ENCODE results near the gene PDYN. TPM values are rescaled to one million over a fixed set of nuclear protein-coding genes. Genes with fewer than 3 reads are reported as not detected.

Gene PDYN
- total and polyA plus RNA-seq, 10 of the 15 experiments (the other 5 are each of a cell fraction or from before 2014, with no cell fraction given): not detected

DNA sequence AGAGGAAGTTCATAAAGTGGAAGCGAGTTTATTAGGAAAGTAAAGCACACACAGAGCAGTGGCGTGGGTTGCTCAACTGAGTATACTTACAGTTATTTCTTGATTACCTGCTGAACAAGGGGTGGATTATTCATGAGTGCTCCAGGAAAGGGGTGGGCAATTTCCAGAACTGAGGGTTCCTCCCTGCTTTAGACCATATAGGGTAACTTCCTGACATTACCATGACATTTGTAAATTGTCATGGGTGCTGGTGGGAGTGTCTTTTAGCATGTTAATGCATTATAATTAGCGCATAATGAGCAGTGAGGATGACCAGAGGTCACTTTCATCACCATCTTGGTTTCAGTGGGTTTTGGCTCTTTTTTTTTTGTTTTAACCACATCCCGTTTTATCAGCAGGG, 29.8 kb downstream of the PDYN start:
- TF ChIP-seq SRF (IDR thresholded peaks at IDR 0.05; ENCODE audit: low read depth in 2 of 2, low read length in 2 of 2): peak in 1 of 2 experiments; percentile 63; a peak in 1 of 4 replicates
- TF ChIP-seq HDAC6 (IDR thresholded peaks at IDR 0.05; ENCODE audit: unreplicated experiment): no peak
- peak; percentile 23; the same call in 1 of the 2 replicates for TF ChIP-seq RUNX3 (IDR thresholded peaks at IDR 0.05; ENCODE audit: low read length)

DNA sequence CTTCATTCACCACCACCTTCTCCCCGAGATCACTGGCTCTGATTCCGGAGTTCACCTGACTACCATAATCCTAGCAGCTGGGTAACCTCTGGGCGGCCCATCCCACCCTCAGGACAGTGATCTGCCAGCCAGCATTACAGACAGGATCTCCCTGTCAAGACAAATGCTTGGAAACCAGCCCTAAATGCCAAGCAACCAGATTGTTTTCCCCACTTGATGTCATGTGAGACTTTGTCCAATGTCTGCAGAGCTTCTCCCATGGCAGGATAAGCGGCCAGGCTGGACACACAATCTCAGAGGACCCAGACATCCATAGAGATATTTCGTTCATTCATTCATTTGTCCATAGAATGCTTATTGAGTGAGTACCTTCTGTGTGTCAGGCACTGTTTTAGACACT, 32.5 kb downstream of the PDYN start:
- BruUV-seq (replicated peaks): no TSS peak
- DNase-seq (ENCODE audit: low read depth, low spot score): no peak
- Histone ChIP-seq H3K4me2 (ENCODE audit: control insufficient read depth, insufficient read depth) (no peak overlapping the region), H3K4me3 (no peak overlapping the region), H2AFZ (ENCODE audit: control insufficient read depth, low read depth, low read length) (no peak overlapping the region), H3K79me2 (ENCODE audit: control insufficient read depth, insufficient read depth, low read length) (no peaks in the 10 kb centered on the region), H3K27me3 (replicated peaks in 1 of 2; ENCODE audit: control insufficient read depth in 2 of 2, insufficient read depth in 2 of 2, low read length in 1 of 2) (peaks cover 0 to 3% of the 10 kb centered on the region in 2 experiments; a peak in 2 of 4 replicates), H3K4me1 (ENCODE audit: control insufficient read depth, insufficient read depth, low read length) (no peaks in the 10 kb centered on the region; the same call in 1 of the 2 replicates), H3K9me3 (replicated peaks; ENCODE audit: control insufficient read depth, insufficient read depth, low read length) (no peaks in the 10 kb centered on the region; the same call in 2 of the 3 replicates), H3K9ac (ENCODE audit: control insufficient read depth, insufficient read depth, low read length) (no peak overlapping the region), H3K27ac (ENCODE audit: control insufficient read depth, insufficient read depth) (no peak overlapping the region), H4K20me1 (ENCODE audit: control insufficient read depth, insufficient read depth) (no peaks in the 10 kb centered on the region), H3K36me3 (ENCODE audit: control insufficient read depth in 2 of 2, insufficient read depth in 2 of 2, low read length in 1 of 2) (no peaks in the 10 kb centered on the region)
- RAD21 ChIA-PET (ENCODE audit: unreplicated experiment): no interaction called here
- 14% methylated on average over 5 of the region's 5 CpGs for WGBS (ENCODE audit: insufficient coverage, insufficient replicate concordance, low lambda C conversion rate, missing lambda C conversion rate)
- POLR2A ChIA-PET: interaction anchor here (0.6 kb wide), 1 partner anchor 130 kb away, joined by 5 read pairs; no protein-coding TSS in a partner anchor
- in situ Hi-C loops (cut with MboI) (no loop called here), intact Hi-C loops (cut with micrococcal nuclease; ENCODE audit: unreplicated experiment) (no loop called here)
- no peak for ATAC-seq
- no peak for FAIRE-seq
- CTCF ChIA-PET: no interaction called here
- SMC1A ChIA-PET (ENCODE audit: uncharacterized antibody, unreplicated experiment): no interaction called here
- TF ChIP-seq, protein P1, sequence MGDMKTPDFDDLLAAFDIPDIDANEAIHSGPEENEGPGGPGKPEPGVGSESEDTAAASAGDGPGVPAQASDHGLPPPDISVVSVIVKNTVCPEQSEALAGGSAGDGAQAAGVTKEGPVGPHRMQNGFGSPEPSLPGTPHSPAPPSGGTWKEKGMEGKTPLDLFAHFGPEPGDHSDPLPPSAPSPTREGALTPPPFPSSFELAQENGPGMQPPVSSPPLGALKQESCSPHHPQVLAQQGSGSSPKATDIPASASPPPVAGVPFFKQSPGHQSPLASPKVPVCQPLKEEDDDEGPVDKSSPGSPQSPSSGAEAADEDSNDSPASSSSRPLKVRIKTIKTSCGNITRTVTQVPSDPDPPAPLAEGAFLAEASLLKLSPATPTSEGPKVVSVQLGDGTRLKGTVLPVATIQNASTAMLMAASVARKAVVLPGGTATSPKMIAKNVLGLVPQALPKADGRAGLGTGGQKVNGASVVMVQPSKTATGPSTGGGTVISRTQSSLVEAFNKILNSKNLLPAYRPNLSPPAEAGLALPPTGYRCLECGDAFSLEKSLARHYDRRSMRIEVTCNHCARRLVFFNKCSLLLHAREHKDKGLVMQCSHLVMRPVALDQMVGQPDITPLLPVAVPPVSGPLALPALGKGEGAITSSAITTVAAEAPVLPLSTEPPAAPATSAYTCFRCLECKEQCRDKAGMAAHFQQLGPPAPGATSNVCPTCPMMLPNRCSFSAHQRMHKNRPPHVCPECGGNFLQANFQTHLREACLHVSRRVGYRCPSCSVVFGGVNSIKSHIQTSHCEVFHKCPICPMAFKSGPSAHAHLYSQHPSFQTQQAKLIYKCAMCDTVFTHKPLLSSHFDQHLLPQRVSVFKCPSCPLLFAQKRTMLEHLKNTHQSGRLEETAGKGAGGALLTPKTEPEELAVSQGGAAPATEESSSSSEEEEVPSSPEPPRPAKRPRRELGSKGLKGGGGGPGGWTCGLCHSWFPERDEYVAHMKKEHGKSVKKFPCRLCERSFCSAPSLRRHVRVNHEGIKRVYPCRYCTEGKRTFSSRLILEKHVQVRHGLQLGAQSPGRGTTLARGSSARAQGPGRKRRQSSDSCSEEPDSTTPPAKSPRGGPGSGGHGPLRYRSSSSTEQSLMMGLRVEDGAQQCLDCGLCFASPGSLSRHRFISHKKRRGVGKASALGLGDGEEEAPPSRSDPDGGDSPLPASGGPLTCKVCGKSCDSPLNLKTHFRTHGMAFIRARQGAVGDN (IDR thresholded peaks at IDR 0.05): no peak
- TF ChIP-seq E2F4 (IDR thresholded peaks at IDR 0.05; ENCODE audit: low read depth, low read length) (no peak), GATAD2B (conservative IDR thresholded peaks at IDR 0.05; ENCODE audit: low read depth) (no peak), RUNX3 (IDR thresholded peaks at IDR 0.05; ENCODE audit: low read length) (no peak), KLF5 (IDR thresholded peaks at IDR 0.05; ENCODE audit: partially characterized antibody) (no peak)

More for the DNA sequence above, 29.8 kb downstream of the PDYN start:
- H3K4me1 ChIP-seq (ENCODE audit: control insufficient read depth, insufficient read depth, low read length): no peaks in the 10 kb centered on the region; the same call in 1 of the 2 replicates
- DNase-seq (ENCODE audit: low read depth, low spot score): no peak
- FAIRE-seq: no peak
- H3K4me3 ChIP-seq: no peak overlapping the region
- CTCF ChIA-PET: interaction anchor here (1.0 to 4.4 kb wide), 7 partner anchors 10 to 210 kb away, joined by 3 to 46 read pairs (median 11); no protein-coding TSS in a partner anchor
- no peak; the same call in 1 of the 3 replicates for ATAC-seq
- no peak overlapping the region for H3K27ac ChIP-seq (ENCODE audit: control insufficient read depth, insufficient read depth)
- H3K9ac ChIP-seq (ENCODE audit: control insufficient read depth, insufficient read depth, low read length): no peak overlapping the region
- H3K9me3 ChIP-seq (replicated peaks; ENCODE audit: control insufficient read depth, insufficient read depth, low read length): no peaks in the 10 kb centered on the region; the same call in 2 of the 3 replicates
- H2AFZ ChIP-seq (ENCODE audit: control insufficient read depth, low read depth, low read length): no peak overlapping the region
- SMC1A ChIA-PET (ENCODE audit: uncharacterized antibody, unreplicated experiment): interaction anchor here (1.6 to 1.7 kb wide), 2 partner anchors 162 to 200 kb away, joined by 9 to 13 read pairs; no protein-coding TSS in a partner anchor
- no TSS peak for BruUV-seq (replicated peaks)
- WGBS (ENCODE audit: insufficient coverage, insufficient replicate concordance, low lambda C conversion rate, missing lambda C conversion rate): 46% methylated on average over 4 of the region's 4 CpGs
- H3K79me2 ChIP-seq (ENCODE audit: control insufficient read depth, insufficient read depth, low read length): no peaks in the 10 kb centered on the region
- RAD21 ChIA-PET (ENCODE audit: unreplicated experiment): interaction anchor here (3.0 kb wide), 1 partner anchor 208 kb away, joined by 30 read pairs; no protein-coding TSS in a partner anchor
- in situ Hi-C loops (cut with MboI): no loop called here
- H3K36me3 ChIP-seq (ENCODE audit: control insufficient read depth in 2 of 2, insufficient read depth in 2 of 2, low read length in 1 of 2): no peaks in the 10 kb centered on the region
- no peak overlapping the region for H3K4me2 ChIP-seq (ENCODE audit: control insufficient read depth, insufficient read depth)
- H3K27me3 ChIP-seq (replicated peaks in 1 of 2; ENCODE audit: control insufficient read depth in 2 of 2, insufficient read depth in 2 of 2, low read length in 1 of 2): peaks cover 0 to 3% of the 10 kb centered on the region in 2 experiments; a peak in 2 of 4 replicates
- intact Hi-C loops (cut with micrococcal nuclease; ENCODE audit: unreplicated experiment): no loop called here
- no peaks in the 10 kb centered on the region for H4K20me1 ChIP-seq (ENCODE audit: control insufficient read depth, insufficient read depth)
- POLR2A ChIA-PET: no interaction called here

Measured in GM12878 (cell line).